GM19023 (cell line): Measurements from ENCODE around the gene OR7C2.
"Not testable (repeated sequence)": the region's sequence is repeated elsewhere in the genome, so short reads cannot be mapped to it uniquely, and the experiment has no call there.

Experiments used
- ATAC-seq: cut with Tn5 transposase; IDR thresholded peaks from one replicate; pipeline ENCODE4 v1.9.1; 2021; ENCODE audit warnings: mild to moderate bottlenecking, moderate library complexity; ENCODE audit not compliant: unreplicated experiment

The OR7C2 gene

GRCh38 chr19:14941189-14941588 is at the start of gene OR7C2:
Gene OR7C2, plus strand, starts transcription at chr19:14941489. Its CDS starts 0 bp downstream, at chr19:14941489.
- ATAC-seq = no peak

- no peak for ATAC-seq
Measured at GRCh38 chr19:14901675-14902260, 39.5 kb upstream of the OR7C2 start.

GRCh38 chr19:14906711-14907110 is 34.6 kb upstream of the OR7C2 start:
- no peak for ATAC-seq

GRCh38 chr19:14915116-14915515 is 26.2 kb upstream of the OR7C2 start:
- ATAC-seq = no peak

GRCh38 chr19:14916848-14917247 is 24.4 kb upstream of the OR7C2 start:
- ATAC-seq = no peak

- ATAC-seq = no peak
Measured at GRCh38 chr19:14933506-14933905, 7.8 kb upstream of the OR7C2 start.

GRCh38 chr19:14940266-14940665 is 1.0 kb upstream of the OR7C2 start:
- ATAC-seq = no peak

GRCh38 chr19:14943601-14944000 is 2.3 kb downstream of the OR7C2 start:
- ATAC-seq = no peak

GRCh38 chr19:14944456-14944855 is 3.2 kb downstream of the OR7C2 start:
- ATAC-seq = no peak

GRCh38 chr19:14949413-14949812 is 8.1 kb downstream of the OR7C2 start:
- not testable (repeated sequence) for ATAC-seq

- ATAC-seq = no peak
Measured at GRCh38 chr19:14949876-14950275, 8.6 kb downstream of the OR7C2 start.

GRCh38 chr19:14950421-14950820 is 9.1 kb downstream of the OR7C2 start:
- ATAC-seq = no peak

GRCh38 chr19:14952767-14953166 is 11.5 kb downstream of the OR7C2 start:
- ATAC-seq = no peak

GRCh38 chr19:14954071-14954655 is 12.9 kb downstream of the OR7C2 start:
- no peak for ATAC-seq

- ATAC-seq = no peak
Measured at GRCh38 chr19:14957464-14957863, 16.2 kb downstream of the OR7C2 start.

GRCh38 chr19:14959263-14959662 is 18.0 kb downstream of the OR7C2 start:
- no peak for ATAC-seq

- no peak for ATAC-seq
Measured at GRCh38 chr19:14961956-14962685, 20.8 kb downstream of the OR7C2 start.

GRCh38 chr19:14968247-14968646 is 27.0 kb downstream of the OR7C2 start:
- no peak for ATAC-seq

- ATAC-seq = no peak
Measured at GRCh38 chr19:14971474-14971873, 30.2 kb downstream of the OR7C2 start.

GRCh38 chr19:14972676-14973075 is 31.4 kb downstream of the OR7C2 start:
- no peak for ATAC-seq

GRCh38 chr19:14974488-14974887 is 33.2 kb downstream of the OR7C2 start:
- no peak for ATAC-seq

GRCh38 chr19:14977128-14977527 is 35.8 kb downstream of the OR7C2 start:
- no peak for ATAC-seq
